Liver (tissue), 9 donors: ENCODE data around the gene TRIM71. TPM values are rescaled to one million over a fixed set of nuclear protein-coding genes. Genes with fewer than 3 reads are reported as not detected.

Experiments used
- DNase-seq: peaks from one replicate; pipeline ENCODE4 v3.0.0-alpha.2; 2017; ENCODE audit warnings: low spot score
- H3K27ac ChIP-seq, 2 donors: one replicate each; pipeline ENCODE4 v1.7.0; 2013; ENCODE audit warnings: inconsistent platforms in 2 of 2, low read length in 2 of 2, control low read depth in 1 of 2, low read depth in 1 of 2, mild to moderate bottlenecking in 1 of 2
- H3K27me3 ChIP-seq, 4 donors: one replicate each; pipeline versions ENCODE4 v1.6.1 to v1.7.0; 2013; ENCODE audit warnings: low read length in 3 of 4, inconsistent platforms in 1 of 4, mild to moderate bottlenecking in 1 of 4, moderate library complexity in 1 of 4; ENCODE audit not compliant: control insufficient read depth in 4 of 4, insufficient read depth in 4 of 4
- H3K36me3 ChIP-seq, 4 donors: one replicate each; pipeline versions ENCODE4 v1.6.1 to v1.7.0; 2013; ENCODE audit warnings: low read length in 3 of 4, mild to moderate bottlenecking in 3 of 4, low read depth in 1 of 4, moderate library complexity in 1 of 4; ENCODE audit not compliant: control insufficient read depth in 4 of 4, insufficient read depth in 3 of 4
- H3K4me1 ChIP-seq, 4 donors: one replicate each; pipeline versions ENCODE4 v1.6.1 to v1.7.0; 2013; ENCODE audit warnings: low read length in 3 of 4, mild to moderate bottlenecking in 3 of 4, moderate library complexity in 1 of 4; ENCODE audit not compliant: control insufficient read depth in 4 of 4, insufficient read depth in 4 of 4
- H3K4me3 ChIP-seq, 3 donors: one replicate each; pipeline versions ENCODE4 v1.6.1 to v1.7.0; 2013; ENCODE audit warnings: low read length in 3 of 3, control low read depth in 1 of 3, low read depth in 1 of 3, mild to moderate bottlenecking in 1 of 3
- H3K9ac ChIP-seq, 2 donors: one replicate each; pipeline ENCODE4 v1.7.0; 2013; ENCODE audit warnings: low read length in 2 of 2, mild to moderate bottlenecking in 2 of 2, moderate library complexity in 2 of 2, control low read depth in 1 of 2, low read depth in 1 of 2
- H3K9me3 ChIP-seq, 4 donors: one replicate each; pipeline versions ENCODE4 v1.6.1 to v1.7.0; 2013; ENCODE audit warnings: low read length in 3 of 4; ENCODE audit not compliant: control insufficient read depth in 4 of 4
- CTCF ChIP-seq: fragments of 150-350 bp; IDR thresholded peaks from 2 replicates; pipeline ENCODE4 v1.5.1; 2017; ENCODE audit warnings: improper control_type of control experiment, low read depth, low read length; ENCODE audit not compliant: missing input control
- HNF4G ChIP-seq: IDR thresholded peaks from 2 replicates; pipeline ENCODE4 v1.6.1; 2016; ENCODE audit warnings: antibody characterized with exemption
- JUND ChIP-seq, 2 donors: IDR thresholded peaks; 2 replicates each; pipeline ENCODE4 v1.6.1; 2016; ENCODE audit warnings: antibody characterized with exemption in 2 of 2
- MAX ChIP-seq: IDR thresholded peaks from 2 replicates; pipeline ENCODE4 v1.6.1; 2016; ENCODE audit warnings: antibody characterized with exemption
- NR2F2 ChIP-seq: IDR thresholded peaks from 2 replicates; pipeline ENCODE4 v1.6.1; 2016; ENCODE audit warnings: antibody characterized with exemption
- RAD21 ChIP-seq, 2 donors: IDR thresholded peaks; 2 replicates each; pipeline ENCODE4 v1.6.1; 2016; ENCODE audit warnings: antibody characterized with exemption in 2 of 2, mild to moderate bottlenecking in 2 of 2
- RXRA ChIP-seq, 2 donors: IDR thresholded peaks; 2 replicates each; pipeline ENCODE4 v1.6.1; 2017 to 2018; ENCODE audit warnings: antibody characterized with exemption in 2 of 2, mild to moderate bottlenecking in 1 of 2
- SP1 ChIP-seq: IDR thresholded peaks from 2 replicates; pipeline ENCODE4 v1.6.1; 2018; ENCODE audit warnings: antibody characterized with exemption, mild to moderate bottlenecking
- TAF1 ChIP-seq: conservative IDR thresholded peaks from 2 replicates; pipeline ENCODE4 v1.6.1; 2016; ENCODE audit warnings: antibody characterized with exemption, mild to moderate bottlenecking
- WGBS: extraction: QIAGEN DNeasy Blood & Tissue Kit; methylation state at CpG from one replicate; pipeline ENCODE4 v1.1.7; 2013; 5-methylcytosine and 5-hydroxymethylcytosine counted together
- polyA plus RNA-seq, 2 donors: library from polyadenylated mRNA; stranded (reverse) in 1 of 2; unstranded in 1 of 2; fragments of 200-250 nt in 1 of 2; fragments of >200 nt in 1 of 2; fragmentation: Nextera tagmentation in 1 of 2; extraction: Ambion mirVana in 1 of 2; gene quantifications; one replicate each; pipeline versions ENCODE4 v1.2.1 to v1.2.3, GENCODE V29; 2013 to 2015
- total RNA-seq, 2 donors: library from RNA; depleted of rRNA; stranded (reverse); fragments of >200 nt; gene quantifications; one replicate each; pipeline ENCODE4 v1.2.3, GENCODE V29; 2014
- TF ChIP-seq, protein P1 (sequence below): IDR thresholded peaks from 2 replicates; pipeline ENCODE4 v1.6.1; 2016; ENCODE audit warnings: antibody characterized with exemption
- donor health status: healthy.
- donor health status: healthy.
- donor health status: healthy.
- donor health status: healthy.
- donor health status: healthy.

TRIM71 gene
- total and polyA plus RNA-seq, 4 donors: under 0.01 to 9.1 TPM; not detected in 2

GRCh38 chr3:32882603-32883025 is 64.8 kb downstream of the TRIM71 start:
- Histone ChIP-seq H3K9ac (no peak overlapping the region), H3K9me3 (no peaks in the 10 kb centered on the region), H3K27me3 (no peaks in the 10 kb centered on the region), H3K4me1 (no peaks in the 10 kb centered on the region), H3K4me3 (no peak overlapping the region), H3K27ac (no peak overlapping the region), H3K36me3 (no peaks in the 10 kb centered on the region)
- DNase-seq: no peak
- TF ChIP-seq SP1 (no peak), MAX (no peak), RAD21 (IDR thresholded peaks at IDR 0.05) (no peak), HNF4G (no peak), CTCF (no peak), TAF1 (no peak)
- WGBS: 84% methylated on average over 6 of the region's 6 CpGs

- no peak for DNase-seq
- no peak overlapping the region for H3K27ac ChIP-seq
- H3K36me3 ChIP-seq: no peaks in the 10 kb centered on the region
- no peaks in the 10 kb centered on the region for H3K4me1 ChIP-seq
- no peak overlapping the region for H3K4me3 ChIP-seq
- H3K9ac ChIP-seq: no peak overlapping the region
- H3K9me3 ChIP-seq: no peaks in the 10 kb centered on the region
- H3K27me3 ChIP-seq: no peaks in the 10 kb centered on the region
- TF ChIP-seq CTCF (no peak), JUND (IDR thresholded peaks at IDR 0.05) (no peak), NR2F2 (no peak), RXRA (IDR thresholded peaks at IDR 0.05) (no peak)
- 90% methylated on average over 2 of the region's 2 CpGs for WGBS
Observed at GRCh38 chr3:32883817-32884216, 66.0 kb downstream of the TRIM71 start.

DNA sequence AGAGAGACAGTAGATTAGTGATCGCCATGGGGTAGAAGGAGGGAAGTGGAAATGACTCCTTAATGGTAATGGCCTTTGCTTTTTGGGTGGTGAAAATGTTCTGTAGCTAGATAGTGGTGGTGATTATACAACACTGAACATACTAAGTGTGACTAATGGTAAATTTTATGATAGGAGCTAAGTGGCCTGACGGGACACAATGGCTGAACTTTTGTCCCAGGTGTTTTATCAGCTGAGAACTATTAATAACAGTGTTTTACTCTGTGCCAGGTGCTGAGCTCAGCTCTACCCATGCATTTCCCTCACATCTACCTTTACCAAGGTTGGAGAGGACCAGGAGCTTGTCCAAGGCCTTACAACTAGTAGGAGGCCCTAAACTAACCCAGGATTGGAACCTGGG is 66.8 kb downstream of the TRIM71 start:
- DNase-seq: no peak
- 90% methylated on average over 2 of the region's 2 CpGs for WGBS
- Histone ChIP-seq H3K9ac (no peak overlapping the region), H3K36me3 (no peaks in the 10 kb centered on the region), H3K9me3 (no peaks in the 10 kb centered on the region), H3K27me3 (no peaks in the 10 kb centered on the region), H3K4me1 (no peaks in the 10 kb centered on the region), H3K27ac (no peak overlapping the region), H3K4me3 (no peak overlapping the region)
- TF ChIP-seq, protein P1, sequence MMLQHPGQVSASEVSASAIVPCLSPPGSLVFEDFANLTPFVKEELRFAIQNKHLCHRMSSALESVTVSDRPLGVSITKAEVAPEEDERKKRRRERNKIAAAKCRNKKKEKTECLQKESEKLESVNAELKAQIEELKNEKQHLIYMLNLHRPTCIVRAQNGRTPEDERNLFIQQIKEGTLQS: no peak
